Measurements from ENCODE around the gene SLFNL1. TPM values are rescaled to one million over a fixed set of nuclear protein-coding genes. Genes with fewer than 3 reads are reported as not detected.

SLFNL1 gene
- total RNA-seq, 1 experiment from 2014 or later = not detected

- ATAC-seq = peak; percentile 55; the same call in 1 of the 2 replicates
- TF ChIP-seq ZNF317 (CRISPR knock-in tag; IDR thresholded peaks at IDR 0.05; ENCODE audit: borderline replicate concordance, low read depth) = no peak
- TF ChIP-seq ZNF138 (CRISPR knock-in tag; conservative IDR thresholded peaks at IDR 0.05) = no peak
- TF ChIP-seq ZNF512 (CRISPR knock-in tag; IDR thresholded peaks at IDR 0.05; ENCODE audit: borderline replicate concordance) = no peak
- no peak for TF ChIP-seq SMAD4 (CRISPR knock-in tag; IDR thresholded peaks at IDR 0.05)
- TF ChIP-seq PRRX2 (CRISPR knock-in tag; IDR thresholded peaks at IDR 0.05) = no peak
- TF ChIP-seq SOX15 (CRISPR knock-in tag; IDR thresholded peaks at IDR 0.05) = no peak
- TF ChIP-seq TEAD4 (CRISPR knock-in tag; IDR thresholded peaks at IDR 0.05) = no peak
- no peak for TF ChIP-seq AR (CRISPR knock-in tag; IDR thresholded peaks at IDR 0.05)
- TF ChIP-seq HMGXB4 (CRISPR knock-in tag; IDR thresholded peaks at IDR 0.05) = no peak
- no peak for TF ChIP-seq ERG (CRISPR knock-in tag; IDR thresholded peaks at IDR 0.05)
- TF ChIP-seq GRHL2 (CRISPR knock-in tag; IDR thresholded peaks at IDR 0.05; ENCODE audit: insufficient replicate concordance, severe bottlenecking) = no peak
- TF ChIP-seq CTCF (IDR thresholded peaks at IDR 0.05) = no peak
Observed at GRCh38 chr1:41038110-41038509, 16.6 kb upstream of the SLFNL1 start.

GRCh38 chr1:41037116-41037903 lies 15.8 kb upstream of the SLFNL1 start:
- no peak overlapping the region for H3K4me3 Mint-ChIP-seq
- POLR2A ChIA-PET = no interaction called here
- no peaks in the 10 kb centered on the region for H3K27me3 Mint-ChIP-seq (ENCODE audit: low read depth)
- peaks cover 9% of the 10 kb centered on the region for H3K4me1 Mint-ChIP-seq
- H3K9me3 Mint-ChIP-seq = peaks cover 2% of the 10 kb centered on the region; the same call in 1 of the 2 replicates
- DNase-seq (ENCODE audit: low spot score) = no peak
- H3K36me3 Mint-ChIP-seq = peaks cover 13% of the 10 kb centered on the region
- CTCF ChIA-PET = interaction anchor here (0.9 to 1.0 kb wide), 2 partner anchors 13 to 16 kb away, joined by 3 read pairs; partner anchors contain the start of gene SLFNL1
- ATAC-seq = no peak
- no peak overlapping the region for H3K27ac Mint-ChIP-seq
- TF ChIP-seq ZNF232 (CRISPR knock-in tag; IDR thresholded peaks at IDR 0.05) (no peak), ZNF263 (CRISPR knock-in tag; IDR thresholded peaks at IDR 0.05; ENCODE audit: low read depth) (no peak), CBFB (CRISPR knock-in tag; IDR thresholded peaks at IDR 0.05; ENCODE audit: low read depth) (no peak), ZNF138 (CRISPR knock-in tag; conservative IDR thresholded peaks at IDR 0.05) (no peak), EMX1 (CRISPR knock-in tag; IDR thresholded peaks at IDR 0.05) (no peak), ATF1 (CRISPR knock-in tag; IDR thresholded peaks at IDR 0.05) (no peak), AFF4 (CRISPR knock-in tag; IDR thresholded peaks at IDR 0.05; ENCODE audit: borderline replicate concordance) (no peak)

More at GRCh38 chr1:41038110-41038509, 16.6 kb upstream of the SLFNL1 start:
- CTCF ChIA-PET = interaction anchor here (0.9 to 1.3 kb wide), 3 partner anchors 14 to 395 kb away, joined by 3 read pairs; partner anchors contain the start of gene SLFNL1
- DNase-seq (ENCODE audit: low spot score) = no peak
- peaks cover 11% of the 10 kb centered on the region for H3K36me3 Mint-ChIP-seq
- POLR2A ChIA-PET = no interaction called here
- no peak overlapping the region for H3K27ac Mint-ChIP-seq
- no peaks in the 10 kb centered on the region for H3K9me3 Mint-ChIP-seq
- H3K4me1 Mint-ChIP-seq = peaks cover 9% of the 10 kb centered on the region
- no peak overlapping the region for H3K4me3 Mint-ChIP-seq
- no peaks in the 10 kb centered on the region for H3K27me3 Mint-ChIP-seq (ENCODE audit: low read depth)

All from WTC11 (cell line).